HepG2 (cell line): ENCODE results near the gene NELFB. TPM values are rescaled to one million over a fixed set of nuclear protein-coding genes. Genes with fewer than 3 reads are reported as not detected.

Experiments used
- ARNT2 ChIP-seq: sonication (generic); formaldehyde crosslinking; IDR thresholded peaks from 2 replicates; pipeline ENCODE4 v1.8.0; 2022; ENCODE audit warnings: mild to moderate bottlenecking, low read depth, missing genetic modification reagents, moderate library complexity
- ASH2L ChIP-seq: fragments of 300-600, 200-600 bp; sonication (generic); IDR thresholded peaks from 2 replicates; pipeline ENCODE4 v1.7.0; 2017; ENCODE audit warnings: low read depth, mild to moderate bottlenecking, moderate library complexity, mixed read lengths, low read length; ENCODE audit not compliant: insufficient read length
- DPF2 ChIP-seq: sonication (generic); formaldehyde crosslinking; IDR thresholded peaks from 2 replicates; pipeline ENCODE4 v1.4.0; 2020; ENCODE audit warnings: mild to moderate bottlenecking, low read depth, missing genetic modification reagents, borderline replicate concordance
- EP300 ChIP-seq, 3 experiments: sonication (generic) in 1 of 3; formaldehyde crosslinking in 1 of 3; IDR thresholded peaks; 2 replicates each; pipeline versions ENCODE4 v1.5.1 to v1.6.1; 2011 to 2020; ENCODE audit warnings: low read depth in 2 of 3, low read length in 2 of 3, borderline replicate concordance in 1 of 3, improper control_type of control experiment in 1 of 3, mild to moderate bottlenecking in 1 of 3, missing genetic modification reagents in 1 of 3, moderate library complexity in 1 of 3
- GATAD2A ChIP-seq: IDR thresholded peaks from 2 replicates; pipeline ENCODE4 v1.6.1; 2016
- GRHL1 ChIP-seq: sonication (generic); formaldehyde crosslinking; conservative IDR thresholded peaks from 2 replicates; pipeline ENCODE4 v1.8.0; 2022; ENCODE audit warnings: missing genetic modification reagents
- HNF4A ChIP-seq: sonication (generic); formaldehyde crosslinking; IDR thresholded peaks from 2 replicates; pipeline ENCODE4 v1.4.0; 2020; ENCODE audit warnings: missing genetic modification reagents
- HNRNPK ChIP-seq: fragments of 200-400 bp; formaldehyde crosslinking; IDR thresholded peaks from 2 replicates; pipeline ENCODE4 v1.6.1; 2018; ENCODE audit warnings: low read length, low read depth, moderate library complexity, mild to moderate bottlenecking; ENCODE audit not compliant: poor library complexity, severe bottlenecking
- MXD4 ChIP-seq: IDR thresholded peaks from 2 replicates; pipeline ENCODE4 v1.6.1; 2016; ENCODE audit warnings: mild to moderate bottlenecking, missing biosample characterization, missing genetic modification reagents
- NFE2L1 ChIP-seq: sonication (generic); formaldehyde crosslinking; IDR thresholded peaks from 2 replicates; pipeline ENCODE4 v1.4.0; 2020; ENCODE audit warnings: missing genetic modification reagents, mild to moderate bottlenecking, borderline replicate concordance
- NONO ChIP-seq, 2 experiments: fragments of 450-650 bp in 1 of 2; sonication (generic) in 1 of 2; formaldehyde crosslinking in 1 of 2; IDR thresholded peaks in 1 of 2; conservative IDR thresholded peaks in 1 of 2; 2 replicates each; pipeline versions ENCODE4 v1.6.1 to v1.8.0; 2017 to 2022; ENCODE audit warnings: mild to moderate bottlenecking in 1 of 2, missing genetic modification reagents in 1 of 2, moderate library complexity in 1 of 2
- PAXIP1 ChIP-seq: sonication (generic); formaldehyde crosslinking; conservative IDR thresholded peaks from 2 replicates; pipeline ENCODE4 v1.4.0; 2020; ENCODE audit warnings: mild to moderate bottlenecking, missing genetic modification reagents, moderate library complexity
- RAD21 ChIP-seq: fragments of 450-650 bp; formaldehyde crosslinking; IDR thresholded peaks from 2 replicates; pipeline ENCODE4 v1.5.0; 2020; ENCODE audit warnings: mild to moderate bottlenecking
- SOX13 ChIP-seq, 3 experiments: fragments of 450-650 bp in 1 of 3; sonication (generic) in 1 of 3; formaldehyde crosslinking in 1 of 3; IDR thresholded peaks in 2 of 3; conservative IDR thresholded peaks in 1 of 3; 2 replicates each; pipeline versions ENCODE4 v1.5.0 to v1.6.1; 2016 to 2020; ENCODE audit warnings: antibody characterized with exemption in 1 of 3, mild to moderate bottlenecking in 1 of 3, missing compliant biosample characterization in 1 of 3, missing genetic modification reagents in 1 of 3, moderate library complexity in 1 of 3
- TGIF2 ChIP-seq: IDR thresholded peaks from 2 replicates; pipeline ENCODE4 v1.6.1; 2016; ENCODE audit warnings: control low read depth, missing compliant biosample characterization
- ZBTB25 ChIP-seq: IDR thresholded peaks from 2 replicates; pipeline ENCODE4 v1.6.1; 2018; ENCODE audit warnings: missing genetic modification reagents
- ZBTB38 ChIP-seq: sonication (generic); formaldehyde crosslinking; IDR thresholded peaks from 2 replicates; pipeline ENCODE4 v1.5.1; 2020; ENCODE audit warnings: mild to moderate bottlenecking, missing genetic modification reagents
- ZFY ChIP-seq: sonication (generic); formaldehyde crosslinking; IDR thresholded peaks from 2 replicates; pipeline ENCODE4 v1.4.0; 2020; ENCODE audit warnings: missing genetic modification reagents
- ZNF552 ChIP-seq: sonication (generic); formaldehyde crosslinking; IDR thresholded peaks from 2 replicates; pipeline ENCODE4 v1.9.0; 2022; ENCODE audit warnings: missing genetic modification reagents, mild to moderate bottlenecking, borderline replicate concordance
- ZNF746 ChIP-seq: sonication (generic); formaldehyde crosslinking; IDR thresholded peaks from 2 replicates; pipeline ENCODE4 v1.8.0; 2022; ENCODE audit warnings: mild to moderate bottlenecking, missing genetic modification reagents
- ZNF75D ChIP-seq: sonication (generic); formaldehyde crosslinking; IDR thresholded peaks from 2 replicates; pipeline ENCODE4 v1.8.1; 2023; ENCODE audit warnings: missing genetic modification reagents, mild to moderate bottlenecking, borderline replicate concordance
- ZNF782 ChIP-seq: sonication (generic); formaldehyde crosslinking; IDR thresholded peaks from 2 replicates; pipeline ENCODE4 v1.4.0; 2020; ENCODE audit warnings: missing genetic modification reagents, mild to moderate bottlenecking, borderline replicate concordance
- polyA plus RNA-seq, 8 experiments: library from polyadenylated mRNA; depleted of rRNA in 3 of 8; stranded (reverse) in 7 of 8; unstranded in 1 of 8; fragments of >200 nt; fragmentation: Illumina TruSeq in 4 of 8; extraction: Trizol in 4 of 8; gene quantifications; 2 replicates each; pipeline versions ENCODE4 v1.2.1 to v1.2.3, GENCODE V29; 2011 to 2016; ENCODE audit warnings: low read depth in 4 of 8, missing spikeins in 1 of 8, mixed read lengths in 1 of 8; ENCODE audit not compliant: insufficient read depth in 1 of 8
- total RNA-seq, 5 experiments: library from RNA; depleted of rRNA; stranded (reverse); fragments of >200 nt; fragmentation: Illumina TruSeq; extraction: Trizol; gene quantifications; 2 replicates each; pipeline ENCODE4 v1.2.3, GENCODE V29; 2016; ENCODE audit warnings: low read depth in 1 of 5

NELFB gene
- total and polyA plus RNA-seq, 2 of the 13 experiments (the other 11 are each of a cell fraction or from before 2014, with no cell fraction given) = 26.5 to 45.8 TPM

GRCh38 chr9:137221506-137222111 is 33.5 kb upstream of the NELFB start (continued):
- no peak for TF ChIP-seq GRHL1 (CRISPR knock-in tag)
- TF ChIP-seq GATAD2A = 0 out of 2 replicates have a peak, but pooled peaks have one; percentile 18
- peak; percentile 59; the same call in 1 of the 2 replicates for TF ChIP-seq ZNF746
- TF ChIP-seq RAD21 (CRISPR knock-in tag) = no peak
- TF ChIP-seq TGIF2 (CRISPR knock-in tag) = no peak
- TF ChIP-seq NFE2L1 (CRISPR knock-in tag) = no peak
- TF ChIP-seq PAXIP1 = peak; percentile 55
- peak; percentile 85 for TF ChIP-seq ZFY (CRISPR knock-in tag)
- TF ChIP-seq NONO (IDR thresholded peaks at IDR 0.05) = no peak
- TF ChIP-seq NONO (CRISPR knock-in tag; conservative IDR thresholded peaks at IDR 0.05) = 0 out of 2 replicates have a peak, but pooled peaks have one; percentile 23
- TF ChIP-seq DPF2 (CRISPR knock-in tag) = no peak
- TF ChIP-seq ZNF552 = no peak
- peak; percentile 25; the same call in 1 of the 2 replicates for TF ChIP-seq MXD4
- no peak for TF ChIP-seq ZNF75D (CRISPR knock-in tag)
- TF ChIP-seq EP300 (IDR thresholded peaks at IDR 0.05; ENCODE audit: low read depth in 2 of 2, low read length in 2 of 2) = no peak
- TF ChIP-seq EP300 (CRISPR knock-in tag; IDR thresholded peaks at IDR 0.05; ENCODE audit: borderline replicate concordance) = no peak
- peak; percentile 24; the same call in 1 of the 2 replicates for TF ChIP-seq ARNT2 (CRISPR knock-in tag)
- peak; percentile 58; the same call in 1 of the 2 replicates for TF ChIP-seq ZBTB38 (CRISPR knock-in tag)
- no peak for TF ChIP-seq SOX13 (IDR thresholded peaks at IDR 0.05)
- no peak; a peak in 1 of 4 replicates for TF ChIP-seq SOX13 (CRISPR knock-in tag; conservative IDR thresholded peaks at IDR 0.05 in 1 of 2, IDR thresholded peaks at IDR 0.05 in 1 of 2)
- TF ChIP-seq ZBTB25 (CRISPR knock-in tag) = peak; percentile 67; the same call in 1 of the 2 replicates
- TF ChIP-seq HNF4A (CRISPR knock-in tag) = peak; percentile 62
- TF ChIP-seq HNRNPK = peak; percentile 78
- TF ChIP-seq ASH2L = no peak
- peak; percentile 46; the same call in 1 of the 2 replicates for TF ChIP-seq ZNF782 (CRISPR knock-in tag)
